Activated CD4-positive, alpha-beta T cell treated with anti-CD3 and anti-CD28 coated beads, Interleukin-2, amount 10 ng/mL, durations not matched to agents 7 days and 5 days (primary cell): Measurements from ENCODE around the gene NEU2. TPM values are rescaled to one million over a fixed set of nuclear protein-coding genes. Genes with fewer than 3 reads are reported as not detected.
A peak's percentile ranks its signal among the peaks of the same experiment; 100 is the strongest.
"Not testable (repeated sequence)": the region's sequence is repeated elsewhere in the genome, so short reads cannot be mapped to it uniquely, and the experiment has no call there.

Experiments used
- CTCF ChIA-PET: fragments of 350-600 bp; sonication (Branson Sonifier 250); formaldehyde crosslinking; loops from one replicate; lab custom pipeline; 2021; ENCODE audit warnings: antibody characterized with exemption; lab: Charles Lee
- POLR2A ChIA-PET: fragments of 350-600 bp; sonication (Branson Sonifier 250); formaldehyde crosslinking; loops from one replicate; lab custom pipeline; 2021; ENCODE audit warnings: antibody characterized with exemption; lab: Charles Lee
- DNase-seq: peaks from one replicate; pipeline ENCODE4 v3.0.0-alpha.2; 2020
- H3K27ac Mint-ChIP-seq: one replicate; pipeline ENCODE4 v1.8.0; 2021; ENCODE audit warnings: mild to moderate bottlenecking, moderate library complexity, mixed read lengths
- H3K27me3 Mint-ChIP-seq: one replicate; pipeline ENCODE4 v1.8.0; 2021; ENCODE audit warnings: mixed read lengths
- H3K36me3 Mint-ChIP-seq: one replicate; pipeline ENCODE4 v1.8.0; 2021; ENCODE audit warnings: low read depth, mixed read lengths
- H3K4me1 Mint-ChIP-seq: one replicate; pipeline ENCODE4 v1.8.0; 2021; ENCODE audit warnings: mixed read lengths
- H3K4me3 Mint-ChIP-seq: one replicate; pipeline ENCODE4 v1.8.0; 2021; ENCODE audit warnings: mild to moderate bottlenecking, moderate library complexity, mixed read lengths
- H3K9me3 Mint-ChIP-seq: one replicate; pipeline ENCODE4 v1.8.0; 2021; ENCODE audit warnings: mixed read lengths
- total RNA-seq, 2 experiments: library from RNA; stranded (reverse); gene quantifications; one replicate each; pipeline ENCODE4 v1.2.3, GENCODE V29; 2021

NEU2 gene
- total RNA-seq, 2 experiments from 2014 or later: not detected

DNA sequence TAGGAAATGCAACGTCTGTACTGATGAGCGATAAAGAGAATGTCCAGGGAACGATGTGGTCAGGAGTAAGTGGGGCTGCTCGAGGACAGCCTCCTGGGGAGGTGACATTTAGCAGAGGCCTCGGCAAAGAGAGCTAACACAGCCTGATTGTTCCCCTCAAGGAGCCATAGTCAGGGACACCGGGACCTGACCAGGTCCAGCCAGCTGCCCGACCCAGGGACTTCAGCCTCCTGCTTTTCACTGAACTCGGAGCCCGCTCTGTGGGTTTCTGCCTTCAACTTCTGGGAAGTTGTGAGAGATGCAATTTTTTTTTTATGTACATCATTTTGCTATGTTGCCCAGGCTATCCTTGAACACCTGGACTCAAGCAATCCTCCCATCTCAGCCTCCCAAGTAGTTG lies 10.1 kb downstream of the NEU2 start:
- Mint-ChIP-seq H3K4me1 (no peaks in the 10 kb centered on the region), H3K27me3 (peaks cover 7% of the 10 kb centered on the region), H3K9me3 (no peaks in the 10 kb centered on the region), H3K4me3 (no peak overlapping the region), H3K36me3 (no peaks in the 10 kb centered on the region), H3K27ac (no peak overlapping the region)
- CTCF ChIA-PET: interaction anchor here (2.3 kb wide), 1 partner anchor 11 kb away, joined by 16 read pairs; no protein-coding TSS in a partner anchor
- no peak for DNase-seq
- POLR2A ChIA-PET: no interaction called here

DNA sequence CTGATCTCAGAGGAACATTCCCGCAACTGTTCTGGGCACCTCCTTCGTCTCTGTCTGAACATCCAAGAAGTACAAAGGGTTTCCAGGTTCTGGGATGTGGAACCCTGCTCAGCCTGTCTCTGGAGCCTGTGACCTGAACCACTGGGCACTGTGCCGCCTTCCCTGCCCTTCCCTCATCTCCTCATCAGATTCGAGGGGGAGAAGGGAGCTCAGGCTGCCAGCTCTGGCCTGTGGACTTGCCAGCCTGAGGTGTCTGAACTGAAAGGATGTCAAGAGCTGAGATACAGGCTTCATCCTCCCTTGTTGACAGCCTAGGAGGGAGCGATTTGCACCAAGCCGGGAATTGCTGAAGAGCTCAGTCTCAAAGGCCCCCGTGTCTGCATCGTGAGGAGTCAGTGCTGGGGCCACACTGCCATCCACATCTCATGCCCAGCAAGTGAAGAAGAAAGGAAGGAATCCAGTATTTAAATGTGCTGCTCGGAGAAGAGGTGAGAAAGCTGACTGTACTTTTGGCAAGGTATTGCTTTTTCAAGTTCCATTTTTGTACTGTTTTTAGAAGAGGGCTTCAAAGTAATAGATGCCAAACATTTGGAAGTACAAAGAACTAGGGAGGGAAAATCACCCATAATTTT lies 12.6 kb downstream of the NEU2 start:
- Mint-ChIP-seq H3K27me3 (peaks cover 13% of the 10 kb centered on the region), H3K9me3 (no peaks in the 10 kb centered on the region), H3K4me1 (no peaks in the 10 kb centered on the region), H3K36me3 (no peaks in the 10 kb centered on the region), H3K27ac (no peak overlapping the region), H3K4me3 (no peak overlapping the region)
- ChIA-PET CTCF (interaction anchor here (1.0 to 1.9 kb wide), 2 partner anchors 9 to 16 kb away, joined by 4 to 10 read pairs; no protein-coding TSS in a partner anchor), POLR2A (no interaction called here)
- no peak for DNase-seq

DNA sequence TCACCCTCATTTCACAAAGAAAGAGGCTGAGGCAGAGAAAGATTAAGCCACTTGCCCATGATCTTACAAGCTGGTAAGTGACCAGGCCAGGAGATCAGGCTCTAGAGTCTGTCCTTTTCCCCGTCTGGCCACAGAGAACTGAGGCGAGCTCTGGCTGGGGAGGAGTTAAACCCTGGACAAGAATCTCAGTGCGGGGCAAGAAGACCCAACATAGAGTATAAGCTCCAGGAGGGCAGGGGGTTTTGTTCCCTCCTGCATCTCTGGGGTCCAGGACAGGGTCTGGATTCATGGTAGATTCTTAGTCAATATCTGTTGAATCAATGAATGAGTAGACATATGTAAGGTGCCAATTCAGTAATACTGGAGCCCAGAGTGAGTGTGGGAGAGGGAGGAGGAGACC lies 14.7 kb downstream of the NEU2 start:
- H3K27me3 Mint-ChIP-seq: peaks cover 15% of the 10 kb centered on the region
- POLR2A ChIA-PET: interaction anchor here (0.6 kb wide), 1 partner anchor 35 kb away, joined by 6 read pairs; no protein-coding TSS in a partner anchor

DNA sequence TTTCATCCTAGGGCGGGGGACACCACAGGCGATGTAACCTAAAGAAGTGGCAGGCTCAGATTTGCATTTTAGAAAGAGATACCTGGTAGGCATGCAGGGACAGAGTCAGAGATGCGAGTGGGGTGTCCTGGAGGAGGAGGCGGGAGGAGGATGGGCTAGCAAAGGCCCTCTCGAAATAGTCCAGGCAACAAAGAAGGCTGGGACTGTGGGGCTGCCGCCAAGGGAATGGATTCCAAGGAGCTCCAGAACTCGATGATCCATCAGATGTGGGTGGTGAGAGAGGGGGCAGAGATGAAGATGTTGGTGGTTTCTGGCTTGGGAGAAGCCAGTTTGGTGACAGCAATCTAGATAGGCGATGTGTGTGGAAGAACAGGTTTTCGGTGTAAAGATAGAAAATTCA lies 15.2 kb downstream of the NEU2 start:
- no peak for DNase-seq
- peaks cover 15% of the 10 kb centered on the region for H3K27me3 Mint-ChIP-seq
- CTCF ChIA-PET: interaction anchor here (0.6 to 3.8 kb wide), 2 partner anchors 10 to 14 kb away, joined by 5 to 12 read pairs; partner anchors contain the start of gene NEU2
- H3K4me1 Mint-ChIP-seq: no peaks in the 10 kb centered on the region
- no peak overlapping the region for H3K4me3 Mint-ChIP-seq
- POLR2A ChIA-PET: no interaction called here
- H3K9me3 Mint-ChIP-seq: no peaks in the 10 kb centered on the region
- no peaks in the 10 kb centered on the region for H3K36me3 Mint-ChIP-seq
- no peak overlapping the region for H3K27ac Mint-ChIP-seq

More for the DNA sequence above, 14.7 kb downstream of the NEU2 start:
- H3K4me1 Mint-ChIP-seq: no peaks in the 10 kb centered on the region
- no peak overlapping the region for H3K27ac Mint-ChIP-seq
- no peak for DNase-seq
- CTCF ChIA-PET: interaction anchor here (0.8 to 3.8 kb wide), 2 partner anchors 14 to 243 kb away, joined by 4 to 12 read pairs; partner anchors contain the start of gene NEU2
- no peaks in the 10 kb centered on the region for H3K9me3 Mint-ChIP-seq
- H3K36me3 Mint-ChIP-seq: no peaks in the 10 kb centered on the region
- no peak overlapping the region for H3K4me3 Mint-ChIP-seq

DNA sequence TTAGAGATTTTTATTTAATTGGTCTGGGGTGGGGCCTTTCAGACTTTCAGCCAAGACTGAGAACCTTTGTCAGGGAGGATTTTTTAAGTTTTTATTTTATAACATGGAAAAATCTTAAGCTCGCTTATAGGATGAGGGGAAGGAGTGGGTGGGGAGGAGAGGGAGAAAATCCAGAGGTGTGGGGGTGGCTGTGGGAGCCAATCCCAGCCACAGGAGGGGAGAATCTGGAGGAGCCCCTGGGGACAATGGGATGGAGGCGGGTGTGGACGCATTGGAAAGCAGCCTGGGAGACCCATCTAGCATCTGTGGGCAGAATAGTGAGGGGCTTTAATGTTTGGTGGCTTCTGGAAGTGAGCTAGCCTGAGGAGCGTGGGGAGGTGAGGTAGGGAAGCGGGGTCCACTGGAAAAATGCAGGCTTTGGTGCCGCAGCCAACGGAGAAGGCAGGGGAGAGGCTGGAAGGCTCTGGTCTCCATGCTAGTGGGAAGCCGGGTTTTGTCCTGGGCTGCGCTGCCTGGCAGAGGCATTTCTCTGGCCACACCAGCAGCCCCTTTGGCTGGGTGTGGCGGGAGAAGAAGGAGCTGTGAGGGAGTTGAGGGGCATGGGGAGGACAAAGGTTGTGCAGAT lies 16.2 kb downstream of the NEU2 start:
- H3K4me3 Mint-ChIP-seq: no peak overlapping the region
- no peak overlapping the region for H3K27ac Mint-ChIP-seq
- H3K36me3 Mint-ChIP-seq: no peaks in the 10 kb centered on the region
- peaks cover under 1% of the 10 kb centered on the region for H3K4me1 Mint-ChIP-seq
- ChIA-PET POLR2A (no interaction called here), CTCF (interaction anchor here (0.5 to 3.8 kb wide), 6 partner anchors 11 to 1266 kb away, joined by 3 to 12 read pairs (median 4); partner anchors contain the start of genes INPP5D and NEU2)
- DNase-seq: no peak
- no peaks in the 10 kb centered on the region for H3K9me3 Mint-ChIP-seq
- H3K27me3 Mint-ChIP-seq: peaks cover 16% of the 10 kb centered on the region

DNA sequence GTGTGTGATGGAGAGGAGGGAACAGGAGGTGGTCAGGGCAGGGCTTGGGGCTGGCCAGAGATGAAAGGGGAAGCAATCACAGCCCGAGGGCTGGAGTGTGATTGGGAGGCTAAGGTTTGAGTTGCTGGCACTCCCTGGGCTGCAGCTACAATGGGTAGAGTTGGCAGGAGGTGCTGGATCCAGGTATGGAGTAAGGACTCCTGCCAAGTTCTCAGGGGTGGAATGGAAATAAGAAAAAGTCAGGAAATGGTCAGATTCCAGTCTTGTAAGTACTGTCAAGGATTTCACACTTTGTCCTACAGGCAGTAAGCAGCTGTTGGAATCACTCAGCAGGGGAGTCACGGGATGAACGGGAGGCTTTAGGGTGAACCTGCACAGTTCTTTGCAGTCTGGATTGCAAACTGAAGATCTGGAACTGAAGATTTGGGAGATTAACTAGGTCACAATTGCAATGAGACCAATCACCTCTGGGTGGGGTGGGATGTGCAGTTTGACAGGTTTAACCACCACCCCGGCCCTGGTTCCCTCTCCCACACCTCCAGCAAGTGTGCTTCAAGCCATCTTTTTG lies 16.8 kb downstream of the NEU2 start:
- POLR2A ChIA-PET: no interaction called here
- Mint-ChIP-seq H3K4me3 (no peak overlapping the region), H3K27ac (no peak overlapping the region), H3K9me3 (no peaks in the 10 kb centered on the region), H3K4me1 (peaks cover 6% of the 10 kb centered on the region), H3K27me3 (peaks cover 21% of the 10 kb centered on the region), H3K36me3 (no peaks in the 10 kb centered on the region)
- DNase-seq: no peak
- CTCF ChIA-PET: interaction anchor here (0.5 to 3.8 kb wide), 5 partner anchors 12 to 1267 kb away, joined by 3 to 12 read pairs (median 4); partner anchors contain the start of gene NEU2

DNA sequence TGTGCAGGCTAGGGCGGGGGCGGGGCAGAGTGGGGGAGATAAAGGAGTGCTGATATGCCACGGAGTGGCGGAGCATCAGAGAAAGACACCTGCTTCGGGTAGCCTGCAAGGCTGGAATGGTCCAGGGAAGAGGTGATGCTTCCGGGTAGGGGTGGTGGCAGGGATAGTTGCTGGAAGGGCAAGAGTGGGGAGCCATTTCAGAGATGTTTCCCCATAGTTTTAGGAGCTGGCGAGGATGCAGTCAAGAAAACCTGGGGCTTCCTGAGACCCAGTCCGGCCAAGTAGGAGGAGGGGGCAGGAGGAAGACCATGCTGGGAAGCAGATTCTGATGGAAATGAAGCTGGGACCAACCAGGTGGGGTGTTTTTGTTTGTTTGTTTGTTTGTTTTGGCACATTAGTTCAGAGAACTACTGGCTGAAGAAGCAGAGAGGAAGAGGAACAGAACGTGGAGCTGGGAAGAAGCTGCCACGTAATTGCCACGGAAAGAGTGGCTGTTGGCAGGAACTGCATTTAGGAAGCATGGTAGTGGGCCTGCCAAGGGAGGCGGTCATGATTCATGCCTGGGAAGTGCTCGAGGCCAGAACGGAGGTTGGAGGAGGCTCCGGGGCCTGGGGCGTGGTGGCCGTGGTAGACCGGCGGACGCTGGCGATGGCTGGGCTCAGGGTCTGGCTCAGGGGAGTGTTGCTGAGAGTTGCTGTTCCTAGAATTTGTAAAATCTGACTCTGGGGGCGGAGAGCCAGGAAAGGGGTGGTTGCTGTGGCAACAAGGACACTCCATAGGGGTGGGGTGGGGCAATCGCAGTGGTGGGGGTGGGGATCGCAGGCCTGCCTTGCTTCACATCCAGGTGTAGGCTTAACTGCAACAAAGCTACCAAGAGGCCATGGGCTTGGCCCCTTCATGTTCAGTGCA lies 19.0 kb downstream of the NEU2 start:
- no peaks in the 10 kb centered on the region for H3K36me3 Mint-ChIP-seq
- ChIA-PET POLR2A (no interaction called here), CTCF (interaction anchor here (0.6 to 0.8 kb wide), 2 partner anchors 9 to 182 kb away, joined by 3 read pairs; partner anchors contain the start of gene INPP5D)
- no peak overlapping the region for H3K4me3 Mint-ChIP-seq
- DNase-seq: no peak
- peaks cover 25% of the 10 kb centered on the region for H3K27me3 Mint-ChIP-seq
- no peak overlapping the region for H3K27ac Mint-ChIP-seq
- no peaks in the 10 kb centered on the region for H3K9me3 Mint-ChIP-seq
- peaks cover 6% of the 10 kb centered on the region for H3K4me1 Mint-ChIP-seq

DNA sequence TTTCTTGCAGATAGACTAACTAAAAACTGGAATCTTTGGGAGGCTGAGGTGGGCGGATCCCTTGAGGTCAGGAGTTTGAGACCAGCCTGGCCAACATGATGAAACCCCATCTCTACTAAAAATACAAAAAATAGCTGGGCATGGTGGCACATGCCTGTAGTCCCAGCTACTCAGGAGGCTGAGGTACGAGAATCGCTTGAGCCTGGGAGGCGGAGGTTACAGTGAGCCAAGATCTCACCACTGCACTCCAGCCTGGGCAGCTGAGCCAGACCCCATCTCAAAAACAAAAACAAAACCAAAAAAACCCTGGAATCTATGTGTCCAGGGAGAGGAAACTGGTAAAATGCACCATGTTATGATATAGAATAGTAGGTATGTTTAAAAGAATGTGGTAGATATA lies 20.0 kb downstream of the NEU2 start:
- not testable (repeated sequence) for H3K27ac Mint-ChIP-seq

DNA sequence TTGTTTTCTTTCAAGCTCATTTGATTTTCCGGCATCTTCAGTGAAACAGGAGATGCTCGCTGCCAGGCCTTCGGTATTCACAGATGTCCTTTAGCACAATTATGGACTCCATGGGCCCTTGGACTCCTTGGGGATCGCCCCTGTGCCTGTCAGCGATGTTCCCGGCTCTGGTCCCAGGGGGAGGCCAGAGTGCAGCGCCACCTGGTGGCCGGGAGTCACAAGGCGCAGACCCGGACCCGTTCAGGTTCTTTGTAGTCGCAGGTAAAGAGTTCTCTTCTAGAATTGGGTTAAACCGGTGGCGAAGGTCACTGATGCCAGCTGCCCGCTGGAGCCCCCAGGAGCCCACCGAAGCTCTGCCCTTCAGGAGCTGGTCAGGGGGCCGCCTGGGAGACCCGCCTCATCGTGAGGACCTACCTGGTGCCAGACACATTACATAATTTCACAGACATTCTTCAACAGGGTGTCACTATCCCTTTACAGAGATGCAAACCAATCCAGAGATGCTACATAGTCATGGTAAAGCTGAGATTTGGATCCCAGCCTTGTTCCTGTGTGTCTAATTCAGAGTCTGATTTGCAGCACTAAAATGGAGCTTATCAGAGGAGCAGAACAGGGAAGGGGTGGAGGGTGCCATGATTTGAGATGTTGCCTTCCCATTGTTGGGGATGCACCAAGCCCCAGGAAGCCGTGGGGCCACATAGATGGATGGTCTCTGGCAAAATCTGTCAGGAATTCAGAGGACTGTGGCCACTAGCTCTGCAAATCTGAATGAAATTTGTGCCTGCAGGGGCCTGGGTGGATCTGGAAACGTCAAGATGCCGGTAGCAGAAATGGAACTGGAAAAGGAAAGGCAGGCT lies 21.7 kb downstream of the NEU2 start:
- H3K4me3 Mint-ChIP-seq: no peak overlapping the region

More for the DNA sequence above, 20.0 kb downstream of the NEU2 start:
- POLR2A ChIA-PET, H3K4me1 Mint-ChIP-seq, DNase-seq, H3K4me3 Mint-ChIP-seq, H3K36me3 Mint-ChIP-seq, H3K9me3 Mint-ChIP-seq: not testable (repeated sequence)
- CTCF ChIA-PET: interaction anchor here (0.9 to 2.9 kb wide), 3 partner anchors 11 to 445 kb away, joined by 3 to 16 read pairs (median 3); no protein-coding TSS in a partner anchor
- H3K27me3 Mint-ChIP-seq: peaks cover 21% of the 10 kb centered on the region

DNA sequence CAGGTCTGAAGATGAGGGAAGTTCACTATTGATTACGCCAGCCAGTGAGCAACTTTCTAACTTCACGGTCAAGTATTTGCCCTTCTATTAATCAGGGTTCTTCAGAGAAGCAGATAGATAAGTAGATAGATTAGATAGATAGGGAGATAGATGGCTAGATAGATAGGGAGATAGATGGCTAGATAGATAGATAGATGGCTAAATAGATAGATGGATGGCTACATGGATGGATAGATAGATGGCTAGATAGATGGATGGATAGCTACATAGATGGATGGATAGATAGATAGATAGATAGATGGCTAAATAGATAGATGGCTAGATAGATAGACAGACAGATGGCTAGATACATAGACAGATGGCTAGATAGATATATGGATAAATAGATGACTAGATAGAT lies 22.9 kb downstream of the NEU2 start:
- DNase-seq: no peak
- ChIA-PET CTCF (interaction anchor here (0.7 to 2.9 kb wide), 4 partner anchors 13 to 220 kb away, joined by 3 to 16 read pairs (median 8); no protein-coding TSS in a partner anchor), POLR2A (no interaction called here)
- Mint-ChIP-seq H3K4me1 (peaks cover 19% of the 10 kb centered on the region), H3K27ac (no peak overlapping the region), H3K27me3 (peaks cover 14% of the 10 kb centered on the region), H3K9me3 (no peaks in the 10 kb centered on the region), H3K4me3 (no peak overlapping the region), H3K36me3 (no peaks in the 10 kb centered on the region)

More for the DNA sequence above, 21.7 kb downstream of the NEU2 start:
- Mint-ChIP-seq H3K27ac (no peak overlapping the region), H3K4me1 (peaks cover 14% of the 10 kb centered on the region), H3K36me3 (no peaks in the 10 kb centered on the region), H3K9me3 (no peaks in the 10 kb centered on the region), H3K27me3 (peaks cover 16% of the 10 kb centered on the region)
- peak; percentile 66 for DNase-seq
- ChIA-PET CTCF (interaction anchor here (0.6 to 2.9 kb wide), 12 partner anchors 9 to 449 kb away, joined by 3 to 16 read pairs (median 4); partner anchors contain the start of gene ATG16L1), POLR2A (no interaction called here)

DNA sequence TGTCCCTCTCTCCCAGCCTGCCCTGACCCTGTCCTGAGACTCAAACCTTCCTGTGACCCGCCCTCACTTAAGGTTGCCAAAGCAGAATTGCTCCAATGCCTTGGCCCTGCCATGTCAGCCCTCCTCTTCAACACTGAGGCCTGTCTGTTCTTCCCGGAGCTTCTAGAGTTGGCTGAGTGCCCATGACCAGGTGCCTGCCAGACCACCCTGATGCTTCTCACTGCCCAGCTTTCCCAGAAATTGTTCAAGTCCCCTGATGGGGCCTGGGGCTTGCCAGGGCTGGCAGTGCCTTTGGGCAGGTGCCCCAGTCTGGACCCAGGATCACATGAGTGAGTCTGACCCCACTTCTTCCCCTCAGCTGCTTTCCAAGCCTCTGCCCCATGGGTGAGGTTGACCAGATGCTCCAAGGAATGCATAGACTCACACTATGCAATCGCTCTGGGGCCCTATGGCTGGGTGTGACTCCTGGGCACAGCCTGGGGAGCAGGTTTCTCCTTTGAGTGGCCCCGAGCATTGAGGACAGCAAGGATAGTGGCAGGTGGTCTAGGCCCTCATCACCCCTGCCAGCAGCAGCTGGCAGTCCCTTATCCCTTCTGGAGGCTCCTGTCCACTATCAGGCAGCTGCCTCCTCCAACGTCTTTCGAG lies 24.6 kb downstream of the NEU2 start:
- no peak overlapping the region for H3K27ac Mint-ChIP-seq
- H3K9me3 Mint-ChIP-seq: no peaks in the 10 kb centered on the region
- H3K27me3 Mint-ChIP-seq: peaks cover 13% of the 10 kb centered on the region
- peaks cover 14% of the 10 kb centered on the region for H3K36me3 Mint-ChIP-seq
- no peak overlapping the region for H3K4me3 Mint-ChIP-seq
- H3K4me1 Mint-ChIP-seq: peaks cover 19% of the 10 kb centered on the region
- DNase-seq: no peak
- ChIA-PET POLR2A (interaction anchor here (0.5 kb wide), 1 partner anchor 319 kb away, joined by 4 read pairs; no protein-coding TSS in a partner anchor), CTCF (interaction anchor here (0.6 to 6.4 kb wide), 2 partner anchors 24 to 450 kb away, joined by 3 to 57 read pairs; no protein-coding TSS in a partner anchor)
